HL-60 (cell line): ENCODE results near the gene GNAT2.

Experiments
- DNase-seq, 2 experiments: peaks; one replicate each; pipeline ENCODE4 v3.0.0-alpha.2; 2010 to 2020; ENCODE audit warnings: low read depth in 1 of 2, low spot score in 1 of 2
- H3K27ac ChIP-seq: fragments of 250-450 bp; sonication (Bioruptor Pico); replicated peaks from 2 replicates; pipeline ENCODE4 v1.5.1; 2020; ENCODE audit warnings: mild to moderate bottlenecking, moderate library complexity
- H3K27me3 ChIP-seq: fragments of 250-450 bp; sonication (Bioruptor Pico); 2 replicates; pipeline ENCODE4 v1.5.1; 2021; ENCODE audit warnings: mild to moderate bottlenecking, moderate library complexity; ENCODE audit not compliant: insufficient read depth, poor library complexity, severe bottlenecking
- H3K4me3 ChIP-seq: replicated peaks from 2 replicates; pipeline ENCODE4 v1.5.1; 2011; ENCODE audit warnings: mild to moderate bottlenecking, control low read depth, low read length; ENCODE audit not compliant: insufficient read depth
- CTCF ChIP-seq: IDR thresholded peaks from one replicate; pipeline ENCODE4 v1.5.1; 2011; ENCODE audit warnings: low read length, control low read depth, inconsistent platforms; ENCODE audit not compliant: insufficient read depth
- GABPA ChIP-seq: IDR thresholded peaks from 2 replicates; pipeline ENCODE4 v1.6.1; 2012; ENCODE audit warnings: low read depth
- POLR2AphosphoS5 ChIP-seq: IDR thresholded peaks from 2 replicates; pipeline ENCODE4 v1.6.1; 2012; ENCODE audit warnings: low read depth
- REST ChIP-seq: IDR thresholded peaks from 2 replicates; pipeline ENCODE4 v1.6.1; 2012; ENCODE audit warnings: low read depth; ENCODE audit not compliant: insufficient replicate concordance
- SPI1 ChIP-seq: IDR thresholded peaks from 2 replicates; pipeline ENCODE4 v1.6.1; 2012; ENCODE audit warnings: low read depth, mild to moderate bottlenecking, borderline replicate concordance

Gene GNAT2

GRCh38 chr1:109559995-109560394 is 59.4 kb downstream of the GNAT2 start:
- no peak for TF ChIP-seq POLR2AphosphoS5
- TF ChIP-seq REST = no peak
- TF ChIP-seq SPI1 = no peak
- no peak for TF ChIP-seq GABPA
- no peak for TF ChIP-seq CTCF
- Histone ChIP-seq H3K27ac (no peak overlapping the region), H3K4me3 (no peak overlapping the region), H3K27me3 (no peaks in the 10 kb centered on the region)
- DNase-seq = no peak

- Histone ChIP-seq H3K4me3 (no peak overlapping the region), H3K27ac (no peak overlapping the region), H3K27me3 (no peaks in the 10 kb centered on the region)
- DNase-seq = no peak
- TF ChIP-seq REST (no peak), CTCF (no peak), POLR2AphosphoS5 (no peak), GABPA (no peak), SPI1 (no peak)
Measured at GRCh38 chr1:109557520-109557919, 61.9 kb downstream of the GNAT2 start.

- Histone ChIP-seq H3K27me3 (no peaks in the 10 kb centered on the region), H3K27ac (no peak overlapping the region), H3K4me3 (no peak overlapping the region)
- no peak for DNase-seq
- no peak for TF ChIP-seq POLR2AphosphoS5
- no peak for TF ChIP-seq SPI1
- no peak for TF ChIP-seq REST
- no peak for TF ChIP-seq CTCF
- TF ChIP-seq GABPA = no peak
Measured at GRCh38 chr1:109556563-109556962, 62.9 kb downstream of the GNAT2 start.
